HepG2 (cell line): ENCODE measurements around the gene NPEPL1. TPM values are rescaled to one million over a fixed set of nuclear protein-coding genes. Genes with fewer than 3 reads are reported as not detected.
"Not testable (repeated sequence)": the region's sequence is repeated elsewhere in the genome, so short reads cannot be mapped to it uniquely, and the experiment has no call there.

Experiments used
- ATAC-seq: fragments of 200-7000 bp; cut with Tn5 transposase; 3 replicates; pipeline ENCODE4 v1.9.1; 2020; ENCODE audit warnings: mild to moderate bottlenecking, moderate library complexity
- BruUV-seq: library from RNA; stranded (reverse); fragments of 400-500 nt; replicated peaks from 2 replicates; lab custom pipeline; 2021; lab: Mats Ljungman, UMichigan
- CTCF ChIA-PET: fragments of 300-600 bp; formaldehyde crosslinking; extraction: SDS; loops from one replicate; lab custom pipeline; 2021; ENCODE audit warnings: low total read pairs, inconsistent platforms, low intra/inter-chr PET ratio; lab: Yijun Ruan, JAX
- POLR2A ChIA-PET: fragments of 350-600 bp; sonication (Branson Sonifier 250); formaldehyde crosslinking; loops from one replicate; lab custom pipeline; 2020; ENCODE audit warnings: antibody characterized with exemption, inconsistent platforms; lab: Yijun Ruan, JAX
- DNase-seq: peaks from one replicate; pipeline ENCODE4 v3.0.0-alpha.2; 2015; ENCODE audit warnings: low spot score
- FAIRE-seq: peaks from 3 replicates; lab custom pipeline; 2011; peaks lifted over from hg19 to GRCh38; lab: Jason Lieb, UNC
- H2AFZ ChIP-seq: one replicate; pipeline ENCODE4 v1.6.1; 2011; ENCODE audit warnings: low read length, inconsistent platforms
- H3K27ac ChIP-seq: fragments of 300-600 bp; 3 replicates; pipeline ENCODE4 v1.8.0; 2011; ENCODE audit warnings: mixed run types, mild to moderate bottlenecking, mixed read lengths, low read length, inconsistent platforms; ENCODE audit not compliant: insufficient read depth; ENCODE audit errors: extremely low read length
- H3K27me3 ChIP-seq, 2 experiments: fragments of 200-600 bp in 1 of 2; 2 replicates in 1 of 2; 3 replicates in 1 of 2; pipeline versions ENCODE4 v1.6.0 to v1.8.0; 2011; ENCODE audit warnings: low read length in 2 of 2, mild to moderate bottlenecking in 2 of 2, moderate library complexity in 2 of 2, inconsistent platforms in 1 of 2; ENCODE audit not compliant: insufficient read depth in 2 of 2, control insufficient read depth in 1 of 2
- H3K36me3 ChIP-seq, 2 experiments: fragments of 200-600 bp in 1 of 2; replicated peaks in 1 of 2; 2 replicates in 1 of 2; 3 replicates in 1 of 2; pipeline versions ENCODE4 v1.5.1 to v1.8.0; 2011; ENCODE audit warnings: low read length in 2 of 2, inconsistent platforms in 1 of 2; ENCODE audit not compliant: insufficient read depth in 2 of 2, control insufficient read depth in 1 of 2
- H3K4me1 ChIP-seq: 2 replicates; pipeline ENCODE4 v1.5.1; 2012; ENCODE audit warnings: low read length, inconsistent platforms; ENCODE audit not compliant: insufficient read depth
- H3K4me2 ChIP-seq: 2 replicates; pipeline ENCODE4 v1.6.0; 2011; ENCODE audit warnings: low read depth, low read length, inconsistent platforms
- H3K4me3 ChIP-seq, 3 experiments: fragments of 200-600 bp in 1 of 3; sonication (generic), shearing (Covaris generic) in 1 of 3; replicated peaks in 1 of 3; 2 replicates each; pipeline ENCODE4 v1.5.1; 2011 to 2016; ENCODE audit warnings: low read length in 3 of 3, inconsistent platforms in 2 of 3, low read depth in 2 of 3, mild to moderate bottlenecking in 2 of 3, control low read depth in 1 of 3, mixed read lengths in 1 of 3; ENCODE audit not compliant: insufficient read depth in 1 of 3
- H3K79me2 ChIP-seq: one replicate; pipeline ENCODE4 v1.6.1; 2011; ENCODE audit warnings: low read length, inconsistent platforms; ENCODE audit not compliant: insufficient read depth
- H3K9ac ChIP-seq: 2 replicates; pipeline ENCODE4 v1.6.0; 2011; ENCODE audit warnings: mild to moderate bottlenecking, low read depth, low read length, inconsistent platforms; ENCODE audit not compliant: insufficient read depth
- H3K9me3 ChIP-seq: 2 replicates; pipeline ENCODE4 v1.5.1; 2012; ENCODE audit warnings: mild to moderate bottlenecking, low read length
- H4K20me1 ChIP-seq: 2 replicates; pipeline ENCODE4 v1.6.0; 2011; ENCODE audit warnings: inconsistent platforms, mild to moderate bottlenecking, low read length, moderate library complexity; ENCODE audit not compliant: insufficient read depth
- BHLHE40 ChIP-seq: IDR thresholded peaks from 2 replicates; pipeline ENCODE4 v1.6.1; 2011; ENCODE audit warnings: low read length, improper control_type of control experiment
- FOXK1 ChIP-seq: sonication (generic); formaldehyde crosslinking; IDR thresholded peaks from 2 replicates; pipeline ENCODE4 v1.4.0; 2020; ENCODE audit warnings: low read depth, missing genetic modification reagents, borderline replicate concordance
- MTF1 ChIP-seq: sonication (generic); formaldehyde crosslinking; IDR thresholded peaks from 2 replicates; pipeline ENCODE4 v1.5.0; 2020; ENCODE audit warnings: missing genetic modification reagents
- TAF1 ChIP-seq: sonication (generic); formaldehyde crosslinking; IDR thresholded peaks from 2 replicates; pipeline ENCODE4 v1.4.0; 2020; ENCODE audit warnings: missing genetic modification reagents
- WGBS: methylation state at CpG from one replicate; pipeline ENCODE4 v1.1.6; 2017; ENCODE audit warnings: low lambda C conversion rate; 5-methylcytosine and 5-hydroxymethylcytosine counted together
- in situ Hi-C: cut with HindIII; loops from 2 replicates; pipeline ENCODE4 v1.10.0; 2017; ENCODE audit warnings: low pct_unique_long_range_greater_than_20kb; ENCODE audit not compliant: extremely low pct_ligation_motif_present
- intact Hi-C: fragments of 100-400 bp; cut with micrococcal nuclease; formaldehyde crosslinking; loops from one replicate; pipeline ENCODE4 v1.10.0; 2022; ENCODE audit not compliant: unreplicated experiment
- polyA plus RNA-seq, 8 experiments: library from polyadenylated mRNA; depleted of rRNA in 3 of 8; stranded (reverse) in 7 of 8; unstranded in 1 of 8; fragments of >200 nt; fragmentation: Illumina TruSeq in 4 of 8; extraction: Trizol in 4 of 8; gene quantifications; 2 replicates each; pipeline versions ENCODE4 v1.2.1 to v1.2.3, GENCODE V29; 2011 to 2016; ENCODE audit warnings: low read depth in 4 of 8, missing spikeins in 1 of 8, mixed read lengths in 1 of 8; ENCODE audit not compliant: insufficient read depth in 1 of 8
- total RNA-seq, 5 experiments: library from RNA; depleted of rRNA; stranded (reverse); fragments of >200 nt; fragmentation: Illumina TruSeq; extraction: Trizol; gene quantifications; 2 replicates each; pipeline ENCODE4 v1.2.3, GENCODE V29; 2016; ENCODE audit warnings: low read depth in 1 of 5
- TF ChIP-seq, protein P1 (sequence below): sonication (generic); formaldehyde crosslinking; IDR thresholded peaks from 2 replicates; pipeline ENCODE4 v1.5.0; 2020; ENCODE audit warnings: mild to moderate bottlenecking, missing genetic modification reagents, borderline replicate concordance
- TF ChIP-seq, protein P2 (sequence below): sonication (generic); formaldehyde crosslinking; IDR thresholded peaks from 2 replicates; pipeline ENCODE4 v1.4.0; 2020; ENCODE audit warnings: missing genetic modification reagents

Gene NPEPL1
- total and polyA plus RNA-seq, 2 of the 13 experiments (the other 11 are each of a cell fraction or from before 2014, with no cell fraction given) = 4.1 to 7.5 TPM

DNA sequence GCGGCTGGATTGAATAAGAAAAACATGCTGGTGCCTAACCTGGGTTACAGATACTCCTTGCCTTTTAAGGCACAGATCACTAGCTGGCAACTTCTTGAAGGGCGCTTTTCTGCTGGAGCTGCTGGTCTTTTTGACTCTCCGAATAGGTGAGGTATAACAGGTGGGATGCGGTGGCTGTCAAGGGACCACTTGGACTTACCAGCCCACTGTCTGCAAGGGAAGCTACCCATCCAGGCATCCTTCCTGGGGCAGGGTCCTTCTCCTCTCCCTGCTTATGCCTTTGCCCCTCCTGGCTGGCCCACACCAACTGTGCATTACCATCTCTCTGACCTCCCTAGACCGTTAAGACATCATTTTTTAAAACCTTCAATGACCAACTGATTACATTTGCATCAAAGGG is 57.4 kb downstream of the NPEPL1 start (continued):
- TF ChIP-seq, protein P1, sequence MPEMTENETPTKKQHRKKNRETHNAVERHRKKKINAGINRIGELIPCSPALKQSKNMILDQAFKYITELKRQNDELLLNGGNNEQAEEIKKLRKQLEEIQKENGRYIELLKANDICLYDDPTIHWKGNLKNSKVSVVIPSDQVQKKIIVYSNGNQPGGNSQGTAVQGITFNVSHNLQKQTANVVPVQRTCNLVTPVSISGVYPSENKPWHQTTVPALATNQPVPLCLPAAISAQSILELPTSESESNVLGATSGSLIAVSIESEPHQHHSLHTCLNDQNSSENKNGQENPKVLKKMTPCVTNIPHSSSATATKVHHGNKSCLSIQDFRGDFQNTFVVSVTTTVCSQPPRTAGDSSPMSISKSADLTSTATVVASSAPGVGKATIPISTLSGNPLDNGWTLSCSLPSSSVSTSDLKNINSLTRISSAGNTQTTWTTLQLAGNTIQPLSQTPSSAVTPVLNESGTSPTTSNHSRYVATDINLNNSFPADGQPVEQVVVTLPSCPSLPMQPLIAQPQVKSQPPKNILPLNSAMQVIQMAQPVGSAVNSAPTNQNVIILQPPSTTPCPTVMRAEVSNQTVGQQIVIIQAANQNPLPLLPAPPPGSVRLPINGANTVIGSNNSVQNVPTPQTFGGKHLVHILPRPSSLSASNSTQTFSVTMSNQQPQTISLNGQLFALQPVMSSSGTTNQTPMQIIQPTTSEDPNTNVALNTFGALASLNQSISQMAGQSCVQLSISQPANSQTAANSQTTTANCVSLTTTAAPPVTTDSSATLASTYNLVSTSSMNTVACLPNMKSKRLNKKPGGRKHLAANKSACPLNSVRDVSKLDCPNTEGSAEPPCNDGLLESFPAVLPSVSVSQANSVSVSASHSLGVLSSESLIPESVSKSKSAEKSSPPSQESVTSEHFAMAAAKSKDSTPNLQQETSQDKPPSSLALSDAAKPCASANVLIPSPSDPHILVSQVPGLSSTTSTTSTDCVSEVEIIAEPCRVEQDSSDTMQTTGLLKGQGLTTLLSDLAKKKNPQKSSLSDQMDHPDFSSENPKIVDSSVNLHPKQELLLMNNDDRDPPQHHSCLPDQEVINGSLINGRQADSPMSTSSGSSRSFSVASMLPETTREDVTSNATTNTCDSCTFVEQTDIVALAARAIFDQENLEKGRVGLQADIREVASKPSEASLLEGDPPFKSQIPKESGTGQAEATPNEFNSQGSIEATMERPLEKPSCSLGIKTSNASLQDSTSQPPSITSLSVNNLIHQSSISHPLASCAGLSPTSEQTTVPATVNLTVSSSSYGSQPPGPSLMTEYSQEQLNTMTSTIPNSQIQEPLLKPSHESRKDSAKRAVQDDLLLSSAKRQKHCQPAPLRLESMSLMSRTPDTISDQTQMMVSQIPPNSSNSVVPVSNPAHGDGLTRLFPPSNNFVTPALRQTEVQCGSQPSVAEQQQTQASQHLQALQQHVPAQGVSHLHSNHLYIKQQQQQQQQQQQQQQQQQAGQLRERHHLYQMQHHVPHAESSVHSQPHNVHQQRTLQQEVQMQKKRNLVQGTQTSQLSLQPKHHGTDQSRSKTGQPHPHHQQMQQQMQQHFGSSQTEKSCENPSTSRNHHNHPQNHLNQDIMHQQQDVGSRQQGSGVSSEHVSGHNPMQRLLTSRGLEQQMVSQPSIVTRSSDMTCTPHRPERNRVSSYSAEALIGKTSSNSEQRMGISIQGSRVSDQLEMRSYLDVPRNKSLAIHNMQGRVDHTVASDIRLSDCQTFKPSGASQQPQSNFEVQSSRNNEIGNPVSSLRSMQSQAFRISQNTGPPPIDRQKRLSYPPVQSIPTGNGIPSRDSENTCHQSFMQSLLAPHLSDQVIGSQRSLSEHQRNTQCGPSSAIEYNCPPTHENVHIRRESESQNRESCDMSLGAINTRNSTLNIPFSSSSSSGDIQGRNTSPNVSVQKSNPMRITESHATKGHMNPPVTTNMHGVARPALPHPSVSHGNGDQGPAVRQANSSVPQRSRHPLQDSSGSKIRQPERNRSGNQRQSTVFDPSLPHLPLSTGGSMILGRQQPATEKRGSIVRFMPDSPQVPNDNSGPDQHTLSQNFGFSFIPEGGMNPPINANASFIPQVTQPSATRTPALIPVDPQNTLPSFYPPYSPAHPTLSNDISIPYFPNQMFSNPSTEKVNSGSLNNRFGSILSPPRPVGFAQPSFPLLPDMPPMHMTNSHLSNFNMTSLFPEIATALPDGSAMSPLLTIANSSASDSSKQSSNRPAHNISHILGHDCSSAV (CRISPR knock-in tag) = no peak
- TF ChIP-seq TAF1 (no peak), FOXK1 (no peak), MTF1 (no peak), BHLHE40 (no peak)
- TF ChIP-seq, protein P2, sequence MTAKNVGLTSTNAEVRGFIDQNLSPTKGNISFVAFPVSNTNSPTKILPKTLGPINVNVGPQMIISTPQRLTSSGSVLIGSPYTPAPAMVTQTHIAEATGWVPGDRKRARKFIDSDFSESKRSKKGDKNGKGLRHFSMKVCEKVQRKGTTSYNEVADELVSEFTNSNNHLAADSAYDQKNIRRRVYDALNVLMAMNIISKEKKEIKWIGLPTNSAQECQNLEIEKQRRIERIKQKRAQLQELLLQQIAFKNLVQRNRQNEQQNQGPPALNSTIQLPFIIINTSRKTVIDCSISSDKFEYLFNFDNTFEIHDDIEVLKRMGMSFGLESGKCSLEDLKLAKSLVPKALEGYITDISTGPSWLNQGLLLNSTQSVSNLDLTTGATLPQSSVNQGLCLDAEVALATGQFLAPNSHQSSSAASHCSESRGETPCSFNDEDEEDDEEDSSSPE (CRISPR knock-in tag) = no peak

- in situ Hi-C loops, intact Hi-C loops, H3K4me3 ChIP-seq, POLR2A ChIA-PET, H3K4me2 ChIP-seq, FAIRE-seq, H3K4me1 ChIP-seq, H3K9me3 ChIP-seq, BruUV-seq, CTCF ChIA-PET, H2AFZ ChIP-seq, H3K27ac ChIP-seq, ATAC-seq, H4K20me1 ChIP-seq, DNase-seq, H3K9ac ChIP-seq, H3K79me2 ChIP-seq, H3K36me3 ChIP-seq: not testable (repeated sequence)
- H3K27me3 ChIP-seq = peaks cover 16 to 77% of the 10 kb centered on the region in 2 experiments
- WGBS = 5% methylated on average over 2 of the region's 2 CpGs
These were observed 58.1 kb downstream of the NPEPL1 start for GRCh38 chr20:58750706-58751105.
